Liver (tissue), 9 donors: ENCODE measurements around the gene PDXDC1. TPM values are rescaled to one million over a fixed set of nuclear protein-coding genes. Genes with fewer than 3 reads are reported as not detected.
"Not testable (repeated sequence)": the region's sequence is repeated elsewhere in the genome, so short reads cannot be mapped to it uniquely, and the experiment has no call there.

Experiments
- DNase-seq: peaks from one replicate; pipeline ENCODE4 v3.0.0-alpha.2; 2017; ENCODE audit warnings: low spot score
- H3K27ac ChIP-seq, 2 donors: one replicate each; pipeline ENCODE4 v1.7.0; 2013; ENCODE audit warnings: inconsistent platforms in 2 of 2, low read length in 2 of 2, control low read depth in 1 of 2, low read depth in 1 of 2, mild to moderate bottlenecking in 1 of 2
- H3K27me3 ChIP-seq, 4 donors: one replicate each; pipeline versions ENCODE4 v1.6.1 to v1.7.0; 2013; ENCODE audit warnings: low read length in 3 of 4, inconsistent platforms in 1 of 4, mild to moderate bottlenecking in 1 of 4, moderate library complexity in 1 of 4; ENCODE audit not compliant: control insufficient read depth in 4 of 4, insufficient read depth in 4 of 4
- H3K36me3 ChIP-seq, 4 donors: one replicate each; pipeline versions ENCODE4 v1.6.1 to v1.7.0; 2013; ENCODE audit warnings: low read length in 3 of 4, mild to moderate bottlenecking in 3 of 4, low read depth in 1 of 4, moderate library complexity in 1 of 4; ENCODE audit not compliant: control insufficient read depth in 4 of 4, insufficient read depth in 3 of 4
- H3K4me1 ChIP-seq, 4 donors: one replicate each; pipeline versions ENCODE4 v1.6.1 to v1.7.0; 2013; ENCODE audit warnings: low read length in 3 of 4, mild to moderate bottlenecking in 3 of 4, moderate library complexity in 1 of 4; ENCODE audit not compliant: control insufficient read depth in 4 of 4, insufficient read depth in 4 of 4
- H3K4me3 ChIP-seq, 3 donors: one replicate each; pipeline versions ENCODE4 v1.6.1 to v1.7.0; 2013; ENCODE audit warnings: low read length in 3 of 3, control low read depth in 1 of 3, low read depth in 1 of 3, mild to moderate bottlenecking in 1 of 3
- H3K9ac ChIP-seq, 2 donors: one replicate each; pipeline ENCODE4 v1.7.0; 2013; ENCODE audit warnings: low read length in 2 of 2, mild to moderate bottlenecking in 2 of 2, moderate library complexity in 2 of 2, control low read depth in 1 of 2, low read depth in 1 of 2
- H3K9me3 ChIP-seq, 4 donors: one replicate each; pipeline versions ENCODE4 v1.6.1 to v1.7.0; 2013; ENCODE audit warnings: low read length in 3 of 4; ENCODE audit not compliant: control insufficient read depth in 4 of 4
- WGBS: extraction: QIAGEN DNeasy Blood & Tissue Kit; methylation state at CpG from one replicate; pipeline ENCODE4 v1.1.7; 2013; 5-methylcytosine and 5-hydroxymethylcytosine counted together
- polyA plus RNA-seq, 2 donors: library from polyadenylated mRNA; stranded (reverse) in 1 of 2; unstranded in 1 of 2; fragments of 200-250 nt in 1 of 2; fragments of >200 nt in 1 of 2; fragmentation: Nextera tagmentation in 1 of 2; extraction: Ambion mirVana in 1 of 2; gene quantifications; one replicate each; pipeline versions ENCODE4 v1.2.1 to v1.2.3, GENCODE V29; 2013 to 2015
- total RNA-seq, 2 donors: library from RNA; depleted of rRNA; stranded (reverse); fragments of >200 nt; gene quantifications; one replicate each; pipeline ENCODE4 v1.2.3, GENCODE V29; 2014
- donor health status: healthy.
- donor health status: healthy.
- donor health status: healthy.
- donor health status: healthy.
- donor health status: healthy.

PDXDC1 gene
- total and polyA plus RNA-seq, 4 donors = 44.7 to 165 (median 58.0) TPM

DNA sequence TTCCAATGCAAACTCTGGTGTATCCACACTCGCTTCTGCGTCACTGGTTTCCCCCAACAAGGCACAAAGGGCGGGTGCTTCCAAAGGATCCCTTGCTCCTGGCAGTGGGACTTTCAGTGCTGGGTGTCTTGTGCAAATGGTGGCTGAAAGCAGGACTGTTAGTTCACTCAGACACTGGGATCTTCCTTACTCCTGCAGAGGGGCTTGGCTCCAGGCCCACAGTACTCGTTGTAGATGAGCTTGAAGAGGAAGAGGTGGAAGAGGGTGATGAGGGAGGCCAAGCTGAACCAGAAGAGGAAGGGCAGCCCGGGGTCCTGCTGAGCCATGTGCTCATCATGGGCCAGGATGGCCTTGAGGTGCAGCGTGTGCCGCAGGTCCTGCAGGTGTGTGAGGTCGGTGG lies 13.3 kb downstream of the PDXDC1 start:
- not testable (repeated sequence) for H3K27me3 ChIP-seq, DNase-seq, H3K9me3 ChIP-seq, H3K27ac ChIP-seq, H3K36me3 ChIP-seq, H3K9ac ChIP-seq, H3K4me3 ChIP-seq
- peaks cover 6 to 28% (median 20%) of the 10 kb centered on the region in 4 donors for H3K4me1 ChIP-seq
- 85% methylated on average over 8 of the region's 8 CpGs for WGBS

DNA sequence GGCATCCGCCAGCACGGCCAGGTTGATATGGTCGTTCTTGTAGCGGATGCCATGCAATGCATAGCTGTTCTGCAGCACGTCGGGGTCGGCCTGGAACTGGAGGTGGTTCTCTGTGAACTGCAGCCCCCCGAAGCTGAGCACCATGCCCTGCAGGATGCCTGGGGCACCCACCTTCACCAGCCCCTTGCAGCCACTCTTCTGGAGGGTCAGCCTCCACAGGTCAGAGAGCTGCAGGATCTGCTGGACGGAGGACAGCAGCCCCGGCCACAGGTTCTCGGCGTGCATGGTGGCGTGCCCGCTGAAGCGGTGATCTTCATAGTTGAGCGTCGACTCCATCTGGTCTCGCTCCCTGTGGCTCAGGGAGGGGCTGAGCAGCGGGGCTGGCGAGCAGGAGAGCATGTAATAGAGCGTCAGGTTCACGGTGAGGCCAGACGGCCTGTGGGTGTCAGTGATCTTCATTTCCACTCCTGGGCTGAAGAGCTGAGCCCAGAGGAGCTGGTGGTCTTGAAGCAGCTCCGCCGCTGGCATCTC lies 13.9 kb downstream of the PDXDC1 start:
- H3K9ac ChIP-seq, H3K27ac ChIP-seq, H3K9me3 ChIP-seq, H3K4me3 ChIP-seq, H3K36me3 ChIP-seq, H3K27me3 ChIP-seq, DNase-seq: not testable (repeated sequence)
- 91% methylated on average over 25 of the region's 25 CpGs for WGBS
- H3K4me1 ChIP-seq = peaks cover 6 to 28% (median 20%) of the 10 kb centered on the region in 4 donors

DNA sequence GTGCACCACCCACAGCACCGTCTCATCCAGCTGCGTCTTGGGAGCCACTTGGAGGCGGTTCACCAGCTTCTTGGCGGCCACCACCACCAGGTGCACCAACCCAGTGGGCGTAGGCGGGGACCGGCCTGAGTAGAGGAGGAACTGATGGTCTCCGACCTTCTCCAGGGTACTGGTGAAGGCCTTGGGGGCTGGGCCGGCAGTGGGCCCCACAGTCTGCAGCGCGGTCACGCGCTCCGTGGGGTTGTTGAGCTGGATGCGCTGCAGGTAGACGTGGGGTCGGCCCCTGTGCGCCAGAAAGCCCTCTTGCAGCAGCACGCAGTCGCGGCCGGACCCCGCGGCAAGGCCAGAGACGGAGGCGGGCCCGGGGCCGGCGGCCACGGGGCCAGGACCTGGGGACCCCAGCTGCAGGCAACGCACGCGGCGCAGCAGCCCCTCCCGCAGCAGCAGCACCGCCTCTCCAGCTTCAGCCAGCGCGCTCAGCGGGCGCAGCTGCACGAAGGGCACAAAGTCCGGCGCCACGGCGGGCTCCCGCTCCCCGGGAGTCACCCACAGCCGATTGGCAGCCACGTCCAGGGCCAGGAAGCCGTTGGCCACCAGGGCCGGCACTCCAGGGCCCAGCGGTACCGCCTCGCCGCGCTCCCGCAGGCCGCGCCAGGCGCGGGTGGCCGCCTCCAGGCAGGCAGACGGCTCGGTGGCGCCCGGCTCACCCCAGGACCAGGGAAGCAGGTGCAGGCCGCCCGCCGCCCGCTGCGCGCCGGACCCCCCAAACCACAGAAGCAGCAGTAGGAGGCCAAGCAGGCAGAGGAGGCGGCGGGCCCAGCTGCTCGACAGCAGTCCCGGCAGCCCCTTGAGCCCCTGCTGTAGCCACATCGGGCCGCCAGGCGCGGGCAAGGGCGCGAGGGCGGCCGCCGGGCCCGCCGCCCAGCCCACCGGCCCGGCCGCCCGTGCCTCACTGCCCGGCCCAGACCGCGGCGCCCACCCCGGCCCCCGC lies 14.8 kb downstream of the PDXDC1 start:
- 70% methylated on average over 88 of the region's 98 CpGs for WGBS
- Histone ChIP-seq H3K4me1 (peaks cover 4 to 28% (median 19%) of the 10 kb centered on the region in 4 donors), H3K27ac (peak overlapping the region in 1 of 2 donors; percentile 41)
- DNase-seq, H3K9ac ChIP-seq, H3K36me3 ChIP-seq, H3K27me3 ChIP-seq, H3K4me3 ChIP-seq, H3K9me3 ChIP-seq: not testable (repeated sequence)

DNA sequence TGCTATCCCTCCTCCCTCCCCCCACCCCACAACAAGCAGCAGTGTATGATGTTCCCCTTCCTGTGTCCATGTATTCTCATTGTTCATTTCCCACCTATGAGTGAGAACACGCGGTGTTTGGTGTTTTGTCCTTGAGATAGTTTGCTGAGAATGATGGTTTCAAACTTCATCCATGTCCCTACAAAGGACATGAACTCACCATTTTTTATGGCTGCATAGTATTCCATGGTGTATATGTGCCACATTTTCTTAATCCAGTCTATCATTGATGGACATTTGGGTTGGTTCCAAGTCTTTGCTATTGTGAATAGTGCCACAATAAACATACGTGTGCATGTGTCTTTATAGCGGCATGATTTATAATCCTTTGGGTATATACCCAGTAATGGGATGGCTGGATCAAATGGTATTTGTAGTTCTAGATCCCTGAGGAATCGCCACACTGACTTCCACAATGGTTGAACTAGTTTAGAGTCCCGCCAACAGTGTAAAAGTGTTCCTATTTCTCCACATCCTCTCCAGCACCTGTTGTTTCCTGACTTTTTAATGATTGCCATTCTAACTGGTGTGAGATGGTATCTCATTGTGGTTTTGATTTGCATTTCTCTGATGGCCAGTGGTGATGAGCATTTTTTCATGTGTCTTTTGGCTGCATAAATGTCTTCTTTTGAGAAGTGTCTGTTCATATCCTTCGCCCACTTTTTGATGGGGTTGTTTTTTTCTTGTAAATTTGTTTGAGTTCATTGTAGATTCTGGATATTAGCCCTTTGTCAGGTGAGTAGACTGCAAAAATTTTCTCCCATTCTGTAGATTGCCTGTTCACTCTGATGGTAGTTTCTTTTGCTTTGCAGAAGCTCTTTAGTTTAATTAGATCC lies 18.7 kb downstream of the PDXDC1 start:
- peaks cover 4 to 24% (median 16%) of the 10 kb centered on the region in 4 donors for H3K4me1 ChIP-seq
- H3K36me3 ChIP-seq, H3K9me3 ChIP-seq, H3K27me3 ChIP-seq, H3K27ac ChIP-seq, H3K9ac ChIP-seq, DNase-seq, H3K4me3 ChIP-seq: not testable (repeated sequence)
- 92% methylated on average over 6 of the region's 7 CpGs for WGBS

DNA sequence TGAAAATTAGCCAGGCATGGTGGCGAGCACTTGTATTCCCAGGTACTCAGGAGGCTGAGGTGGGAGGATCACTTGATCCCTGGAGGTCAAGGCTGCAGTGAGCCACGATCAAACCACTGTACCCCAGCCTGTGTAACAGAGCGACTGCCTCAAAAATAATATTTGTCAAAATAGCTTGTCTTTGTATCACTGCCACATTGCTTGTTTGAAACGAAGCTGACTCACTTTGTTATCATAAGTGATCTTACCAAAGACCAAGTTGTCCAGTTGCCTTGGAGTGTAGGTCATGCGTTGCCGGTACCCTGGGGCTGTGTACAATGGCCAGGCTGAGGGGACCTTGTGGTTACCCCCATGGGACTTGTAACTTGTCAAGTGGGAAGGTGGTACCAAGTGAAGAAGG lies 21.9 kb downstream of the PDXDC1 start:
- H3K4me3 ChIP-seq, H3K9ac ChIP-seq, H3K4me1 ChIP-seq, H3K27ac ChIP-seq, DNase-seq, H3K27me3 ChIP-seq, H3K9me3 ChIP-seq: not testable (repeated sequence)
- H3K36me3 ChIP-seq = peaks cover 3 to 13% (median 7%) of the 10 kb centered on the region in 4 donors
- 85% methylated on average over 6 of the region's 6 CpGs for WGBS

DNA sequence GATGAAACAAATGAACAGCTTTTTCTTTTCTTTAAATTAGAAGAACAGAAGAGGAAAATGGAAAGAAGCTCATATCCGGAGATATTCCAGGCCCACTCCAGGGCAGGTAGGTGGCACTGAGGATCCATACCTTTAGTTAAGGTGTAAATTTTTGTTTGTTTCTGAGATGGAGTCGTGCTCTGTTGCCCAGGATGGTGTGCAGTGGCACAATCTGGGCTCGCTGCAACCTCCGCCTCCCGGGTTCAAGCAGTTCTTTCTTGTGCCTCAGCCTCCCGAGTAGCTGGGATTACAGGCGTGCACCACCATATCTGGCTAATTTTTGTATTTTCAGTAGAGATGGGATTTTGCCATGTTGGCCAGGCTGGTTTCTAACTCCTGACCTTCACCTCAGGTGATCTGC lies 23.5 kb downstream of the PDXDC1 start:
- H3K9ac ChIP-seq, H3K27ac ChIP-seq, H3K4me3 ChIP-seq, H3K27me3 ChIP-seq, DNase-seq, H3K9me3 ChIP-seq: not testable (repeated sequence)
- Histone ChIP-seq H3K4me1 (peaks cover 2 to 11% (median 7%) of the 10 kb centered on the region in 4 donors), H3K36me3 (peaks cover 3 to 13% (median 7%) of the 10 kb centered on the region in 4 donors)
- WGBS = 97% methylated on average over 7 of the region's 7 CpGs

DNA sequence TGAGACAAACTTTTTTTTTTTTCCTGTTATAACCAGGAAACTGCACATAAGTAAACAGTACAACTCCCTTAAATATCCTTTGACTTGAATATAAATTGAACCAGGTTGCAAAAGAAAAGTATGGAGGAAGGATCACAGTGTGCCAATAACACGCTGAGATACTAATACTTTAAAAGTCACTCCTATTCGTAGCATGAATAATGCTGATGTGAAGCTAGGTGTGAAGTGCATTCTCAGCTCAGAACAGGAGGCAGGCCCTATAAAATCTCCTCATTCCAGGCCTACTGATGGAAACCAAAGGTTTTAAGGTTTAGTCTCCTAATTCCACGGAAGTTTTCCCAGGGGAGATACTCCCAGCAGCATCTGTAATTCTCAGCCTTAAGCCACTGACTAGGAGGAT lies 25.0 kb downstream of the PDXDC1 start:
- H3K27ac ChIP-seq, H3K9ac ChIP-seq, H3K4me3 ChIP-seq, H3K9me3 ChIP-seq, H3K27me3 ChIP-seq, DNase-seq: not testable (repeated sequence)
- WGBS = 79% methylated on average over 3 of the region's 3 CpGs
- Histone ChIP-seq H3K4me1 (peaks cover 2 to 11% (median 7%) of the 10 kb centered on the region in 4 donors), H3K36me3 (peaks cover 3 to 17% (median 10%) of the 10 kb centered on the region in 4 donors)
